Measurements from ENCODE around the gene PEX16.

PEX16 gene

DNA sequence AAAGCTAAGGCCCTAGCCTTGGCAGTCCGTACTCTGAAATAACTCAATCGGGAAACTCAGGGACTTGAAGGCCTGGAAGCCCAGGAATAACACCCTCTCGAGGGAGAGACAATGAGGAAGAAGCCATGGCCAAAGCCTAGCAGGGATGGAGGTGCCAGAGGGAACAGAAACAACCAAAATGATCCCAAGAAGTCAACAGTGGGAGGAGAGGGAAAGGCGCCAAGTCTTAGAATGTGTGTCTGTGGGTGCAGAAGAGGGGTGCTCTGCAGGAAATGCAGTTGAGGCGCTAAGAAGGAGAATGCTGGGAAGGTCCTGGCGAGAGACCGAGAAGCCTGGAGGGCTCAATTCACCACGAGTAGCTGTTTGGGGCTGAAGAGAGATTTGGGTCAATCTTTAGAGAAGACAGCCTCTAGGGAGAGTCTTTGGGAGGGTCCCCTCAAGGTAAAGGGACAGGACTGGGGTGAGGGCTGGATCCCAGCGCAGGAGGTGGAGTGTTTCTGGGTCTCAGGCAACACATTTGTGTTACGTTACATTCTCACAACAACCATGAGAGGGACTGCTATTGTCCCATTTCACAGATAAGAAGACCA, 33.0 kb downstream of the PEX16 start:
- no peak overlapping the region for H2BK12ac ChIP-seq (ENCODE audit: low read length)
- H2BK120ac ChIP-seq (ENCODE audit: insufficient read depth, low read length, poor library complexity) = no peak overlapping the region
- peaks cover 4 to 14% of the 10 kb centered on the region in 2 experiments for H3K36me3 ChIP-seq (ENCODE audit: control insufficient read depth in 1 of 2, insufficient read depth in 2 of 2, low read length in 2 of 2)
- no peak overlapping the region for H3K27ac ChIP-seq (ENCODE audit: low read depth, low read length)
- no CpG with 5 or more reads among the region's 10 CpGs for whole genome bisulfite sequencing (ENCODE audit: extremely low coverage, insufficient coverage, insufficient read length)
- H3K4ac ChIP-seq (ENCODE audit: low read depth, low read length) = no peak overlapping the region
- DNase-seq = no peak
- no peak overlapping the region for H2AFZ ChIP-seq (ENCODE audit: insufficient read depth, low read length, poor library complexity)
- H4K8ac ChIP-seq (ENCODE audit: low read depth, low read length) = no peak overlapping the region
- no peak overlapping the region for H3K23ac ChIP-seq (ENCODE audit: low read length)
- peaks cover 4 to 7% of the 10 kb centered on the region in 2 experiments for H3K4me1 ChIP-seq (ENCODE audit: control insufficient read depth in 1 of 2, insufficient read depth in 2 of 2, low read length in 2 of 2)
- H3K79me1 ChIP-seq (ENCODE audit: low read length) = no peaks in the 10 kb centered on the region
- H4K12ac ChIP-seq (ENCODE audit: low read depth, low read length) = no peak overlapping the region
- no peak overlapping the region for H3K4me2 ChIP-seq (ENCODE audit: low read length)
- no peak overlapping the region for H2AK5ac ChIP-seq (ENCODE audit: low read length)
- no peak overlapping the region for H4K91ac ChIP-seq (ENCODE audit: low read depth, low read length)
- no peak overlapping the region for H2BK5ac ChIP-seq (ENCODE audit: low read depth, low read length, poor library complexity)
- H3K9ac ChIP-seq (ENCODE audit: low read length) = no peak overlapping the region
- H3K18ac ChIP-seq (ENCODE audit: low read length) = no peak overlapping the region
- H3K14ac ChIP-seq (ENCODE audit: low read length) = no peak overlapping the region
- no peaks in the 10 kb centered on the region for H3K79me2 ChIP-seq (ENCODE audit: control insufficient read depth, insufficient read depth, low read length, poor library complexity)
- H3K27me3 ChIP-seq (ENCODE audit: insufficient read depth, low read length) = peaks cover 9% of the 10 kb centered on the region
- peaks cover 2% of the 10 kb centered on the region for H3K9me3 ChIP-seq (ENCODE audit: insufficient read depth, low read depth, low read length)
- H3K4me3 ChIP-seq (ENCODE audit: low read depth, low read length) = no peak overlapping the region

DNA sequence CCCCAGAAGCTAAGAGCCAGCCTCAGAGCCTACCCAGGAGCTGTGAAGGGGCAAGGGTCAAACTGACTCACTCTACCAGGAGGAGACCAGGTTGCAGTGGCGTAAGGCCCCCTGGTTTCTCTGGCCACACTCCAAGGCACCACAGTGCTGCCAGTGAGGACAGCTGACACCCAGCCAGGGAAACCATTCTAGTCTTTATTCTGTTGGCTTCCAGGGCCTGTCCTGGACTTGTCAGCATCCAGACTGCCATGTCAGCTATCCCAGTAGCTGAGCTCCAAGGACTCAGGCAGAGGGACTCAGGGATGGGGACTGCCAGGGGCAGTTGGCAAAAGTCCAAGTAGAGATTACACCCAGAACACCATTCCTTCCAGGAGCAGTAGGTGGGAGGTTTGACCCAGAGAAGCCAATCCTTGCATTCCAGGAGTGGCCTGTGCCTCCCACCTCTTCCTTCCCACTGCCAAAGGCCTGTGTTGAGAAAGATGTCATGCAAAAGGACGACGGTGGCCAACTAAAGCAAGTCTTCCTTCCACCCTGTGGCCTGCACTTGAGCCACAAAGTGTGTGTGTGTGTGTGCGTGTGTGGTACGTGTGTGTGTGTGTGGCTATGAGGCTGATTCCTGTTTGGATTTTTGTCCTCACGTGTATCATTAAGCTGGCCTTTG, 35.8 kb downstream of the PEX16 start:
- no peak overlapping the region for H2BK12ac ChIP-seq (ENCODE audit: low read length)
- no peak overlapping the region for H2AK5ac ChIP-seq (ENCODE audit: low read length)
- H2BK5ac ChIP-seq (ENCODE audit: low read depth, low read length, poor library complexity) = no peak overlapping the region
- no peak overlapping the region for H3K4me3 ChIP-seq (ENCODE audit: low read depth, low read length)
- H3K9ac ChIP-seq (ENCODE audit: low read length) = no peak overlapping the region
- no peak overlapping the region for H4K12ac ChIP-seq (ENCODE audit: low read depth, low read length)
- DNase-seq = no peak
- no peak overlapping the region for H4K8ac ChIP-seq (ENCODE audit: low read depth, low read length)
- H3K27ac ChIP-seq (ENCODE audit: low read depth, low read length) = no peak overlapping the region
- WGBS (ENCODE audit: extremely low coverage, insufficient coverage, insufficient read length) = no CpG with 5 or more reads among the region's 6 CpGs
- no peak overlapping the region for H3K18ac ChIP-seq (ENCODE audit: low read length)
- no peak overlapping the region for H2AFZ ChIP-seq (ENCODE audit: insufficient read depth, low read length, poor library complexity)
- peaks cover 9% of the 10 kb centered on the region for H3K27me3 ChIP-seq (ENCODE audit: insufficient read depth, low read length)
- H3K14ac ChIP-seq (ENCODE audit: low read length) = no peak overlapping the region
- no peak overlapping the region for H3K23ac ChIP-seq (ENCODE audit: low read length)
- H3K4ac ChIP-seq (ENCODE audit: low read depth, low read length) = no peak overlapping the region
- no peak overlapping the region for H2BK120ac ChIP-seq (ENCODE audit: insufficient read depth, low read length, poor library complexity)
- no peaks in the 10 kb centered on the region for H3K79me1 ChIP-seq (ENCODE audit: low read length)
- no peak overlapping the region for H4K91ac ChIP-seq (ENCODE audit: low read depth, low read length)
- H3K36me3 ChIP-seq (ENCODE audit: control insufficient read depth in 1 of 2, insufficient read depth in 2 of 2, low read length in 2 of 2) = peaks cover 4 to 18% of the 10 kb centered on the region in 2 experiments
- H3K9me3 ChIP-seq (ENCODE audit: insufficient read depth, low read depth, low read length) = peaks cover 2% of the 10 kb centered on the region
- H3K4me2 ChIP-seq (ENCODE audit: low read length) = no peak overlapping the region
- no peaks in the 10 kb centered on the region for H3K79me2 ChIP-seq (ENCODE audit: control insufficient read depth, insufficient read depth, low read length, poor library complexity)
- H3K4me1 ChIP-seq (ENCODE audit: control insufficient read depth in 1 of 2, insufficient read depth in 2 of 2, low read length in 2 of 2) = peaks cover 4 to 7% of the 10 kb centered on the region in 2 experiments

DNA sequence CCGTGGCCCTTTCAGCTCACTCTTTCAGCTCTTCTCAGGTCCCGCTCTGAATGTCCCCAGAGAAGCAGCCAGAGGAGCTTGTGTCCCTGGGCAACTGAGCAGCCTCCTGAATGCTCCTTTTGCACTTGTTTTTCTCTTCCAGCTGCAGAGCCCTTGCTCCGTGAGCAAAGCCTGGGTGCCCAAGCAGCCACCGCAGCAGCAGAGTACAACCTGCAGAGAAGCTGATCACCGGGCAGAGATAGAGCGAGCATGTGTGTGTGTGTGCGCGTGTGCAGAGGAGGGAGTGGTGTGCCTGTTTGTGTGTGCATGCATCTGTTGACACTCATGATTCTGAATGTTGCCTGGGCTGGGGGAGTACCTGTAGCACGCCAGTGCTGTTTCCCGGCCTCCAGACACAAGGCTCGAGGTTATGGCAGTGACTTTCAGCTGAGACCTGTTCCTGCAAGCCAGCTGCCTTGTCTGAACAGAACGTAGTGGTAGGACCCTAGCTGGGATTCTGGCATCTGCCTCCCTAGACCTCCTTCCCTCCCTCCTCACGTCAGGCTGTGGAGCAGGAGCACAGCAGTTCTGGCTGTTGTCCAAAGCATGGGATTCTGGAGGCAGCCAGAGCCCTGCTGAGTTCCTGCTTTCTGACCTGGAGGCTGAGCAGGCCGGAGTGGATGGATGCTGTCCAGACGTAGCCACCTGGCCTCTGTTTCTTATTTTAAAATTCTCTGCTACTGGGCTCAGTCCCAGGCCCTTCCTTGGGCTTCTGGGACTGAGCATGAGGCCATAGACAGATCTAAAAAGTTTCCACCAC, 36.7 kb downstream of the PEX16 start:
- no peak overlapping the region for H2BK120ac ChIP-seq (ENCODE audit: insufficient read depth, low read length, poor library complexity)
- peaks cover 3 to 5% of the 10 kb centered on the region in 2 experiments for H3K4me1 ChIP-seq (ENCODE audit: control insufficient read depth in 1 of 2, insufficient read depth in 2 of 2, low read length in 2 of 2)
- no peak overlapping the region for H3K23ac ChIP-seq (ENCODE audit: low read length)
- no peak overlapping the region for H4K8ac ChIP-seq (ENCODE audit: low read depth, low read length)
- H3K9me3 ChIP-seq (ENCODE audit: insufficient read depth, low read depth, low read length) = peaks cover 2% of the 10 kb centered on the region
- no peak overlapping the region for H3K27ac ChIP-seq (ENCODE audit: low read depth, low read length)
- no peak overlapping the region for H2BK12ac ChIP-seq (ENCODE audit: low read length)
- H3K27me3 ChIP-seq (ENCODE audit: insufficient read depth, low read length) = peaks cover 4% of the 10 kb centered on the region
- no CpG with 5 or more reads among the region's 15 CpGs for WGBS (ENCODE audit: extremely low coverage, insufficient coverage, insufficient read length)
- H2BK5ac ChIP-seq (ENCODE audit: low read depth, low read length, poor library complexity) = no peak overlapping the region
- no peak overlapping the region for H4K12ac ChIP-seq (ENCODE audit: low read depth, low read length)
- no peak overlapping the region for H2AK5ac ChIP-seq (ENCODE audit: low read length)
- H3K36me3 ChIP-seq (ENCODE audit: control insufficient read depth in 1 of 2, insufficient read depth in 2 of 2, low read length in 2 of 2) = peaks cover 4 to 18% of the 10 kb centered on the region in 2 experiments
- H4K91ac ChIP-seq (ENCODE audit: low read depth, low read length) = no peak overlapping the region
- H2AFZ ChIP-seq (ENCODE audit: insufficient read depth, low read length, poor library complexity) = no peak overlapping the region
- no peak overlapping the region for H3K4me3 ChIP-seq (ENCODE audit: low read depth, low read length)
- H3K79me2 ChIP-seq (ENCODE audit: control insufficient read depth, insufficient read depth, low read length, poor library complexity) = no peaks in the 10 kb centered on the region
- H3K9ac ChIP-seq (ENCODE audit: low read length) = no peak overlapping the region
- H3K18ac ChIP-seq (ENCODE audit: low read length) = no peak overlapping the region
- no peak overlapping the region for H3K4me2 ChIP-seq (ENCODE audit: low read length)
- H3K14ac ChIP-seq (ENCODE audit: low read length) = no peak overlapping the region
- H3K4ac ChIP-seq (ENCODE audit: low read depth, low read length) = no peak overlapping the region
- no peaks in the 10 kb centered on the region for H3K79me1 ChIP-seq (ENCODE audit: low read length)
- DNase-seq = no peak

DNA sequence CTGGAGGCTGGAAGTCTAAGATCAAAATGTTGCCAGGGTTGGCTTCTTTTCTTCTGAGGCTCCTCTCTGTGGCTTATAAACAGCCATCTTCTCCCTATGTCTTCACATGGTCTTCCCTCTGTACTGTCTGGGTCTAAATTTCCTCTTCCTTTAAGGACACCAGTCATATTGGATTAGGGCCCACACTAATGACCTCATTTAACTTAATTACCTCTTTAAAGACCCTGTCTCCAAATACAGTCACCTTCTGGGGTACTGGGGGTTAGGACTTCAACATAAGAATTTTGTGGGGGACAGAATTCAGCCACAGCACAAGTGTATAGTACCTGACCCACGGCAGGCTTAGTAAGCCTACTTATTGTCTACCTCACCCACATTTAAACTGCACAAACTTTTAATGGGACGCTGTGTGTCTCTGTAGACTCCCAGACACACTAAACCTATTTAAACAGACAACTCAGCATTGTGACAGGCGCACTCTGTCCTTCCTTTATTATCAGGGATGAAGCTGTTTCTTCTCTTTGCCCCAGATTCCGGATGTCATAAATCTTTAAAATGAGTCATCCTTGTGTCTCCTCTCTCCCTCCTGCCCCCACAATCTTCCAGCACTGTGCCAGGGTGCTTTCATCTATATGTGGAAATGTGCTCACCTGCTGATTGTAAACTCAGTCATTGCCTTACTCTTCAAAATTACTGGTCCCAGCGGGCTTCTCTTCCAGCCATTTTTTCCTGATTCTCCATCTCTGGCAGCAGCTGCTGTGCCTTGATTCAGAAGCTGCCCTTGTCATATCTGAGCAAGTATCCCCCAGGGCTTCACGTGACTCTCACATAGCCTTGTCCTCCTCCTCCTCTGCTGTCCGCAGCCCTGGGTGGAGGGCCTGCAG, 37.6 kb downstream of the PEX16 start:
- no peak overlapping the region for H4K91ac ChIP-seq (ENCODE audit: low read depth, low read length)
- H3K4me1 ChIP-seq (ENCODE audit: control insufficient read depth in 1 of 2, insufficient read depth in 2 of 2, low read length in 2 of 2) = no peaks in the 10 kb centered on the region
- WGBS (ENCODE audit: extremely low coverage, insufficient coverage, insufficient read length) = no CpG with 5 or more reads among the region's 7 CpGs
- no peak overlapping the region for H2BK12ac ChIP-seq (ENCODE audit: low read length)
- no peak overlapping the region for H4K12ac ChIP-seq (ENCODE audit: low read depth, low read length)
- no peak overlapping the region for H3K4ac ChIP-seq (ENCODE audit: low read depth, low read length)
- no peak overlapping the region for H4K8ac ChIP-seq (ENCODE audit: low read depth, low read length)
- no peak overlapping the region for H3K23ac ChIP-seq (ENCODE audit: low read length)
- H2AK5ac ChIP-seq (ENCODE audit: low read length) = no peak overlapping the region
- no peak overlapping the region for H2BK120ac ChIP-seq (ENCODE audit: insufficient read depth, low read length, poor library complexity)
- H2AFZ ChIP-seq (ENCODE audit: insufficient read depth, low read length, poor library complexity) = no peak overlapping the region
- H3K27ac ChIP-seq (ENCODE audit: low read depth, low read length) = no peak overlapping the region
- H2BK5ac ChIP-seq (ENCODE audit: low read depth, low read length, poor library complexity) = no peak overlapping the region
- H3K9me3 ChIP-seq (ENCODE audit: insufficient read depth, low read depth, low read length) = peaks cover 2% of the 10 kb centered on the region
- no peaks in the 10 kb centered on the region for H3K79me1 ChIP-seq (ENCODE audit: low read length)
- no peak overlapping the region for H3K18ac ChIP-seq (ENCODE audit: low read length)
- no peak overlapping the region for H3K9ac ChIP-seq (ENCODE audit: low read length)
- H3K27me3 ChIP-seq (ENCODE audit: insufficient read depth, low read length) = no peaks in the 10 kb centered on the region
- no peak for DNase-seq
- no peak overlapping the region for H3K14ac ChIP-seq (ENCODE audit: low read length)
- H3K36me3 ChIP-seq (ENCODE audit: control insufficient read depth in 1 of 2, insufficient read depth in 2 of 2, low read length in 2 of 2) = peaks cover 6 to 25% of the 10 kb centered on the region in 2 experiments
- no peaks in the 10 kb centered on the region for H3K79me2 ChIP-seq (ENCODE audit: control insufficient read depth, insufficient read depth, low read length, poor library complexity)
- no peak overlapping the region for H3K4me2 ChIP-seq (ENCODE audit: low read length)
- H3K4me3 ChIP-seq (ENCODE audit: low read depth, low read length) = no peak overlapping the region
